HFFc6 (cell line): ENCODE measurements around the gene ACVR1. TPM values are rescaled to one million over a fixed set of nuclear protein-coding genes. Genes with fewer than 3 reads are reported as not detected.

Source experiments
- DNase-seq: peaks from one replicate; pipeline ENCODE4 v3.0.0-alpha.2; 2018
- H3K27ac Mint-ChIP-seq: 2 replicates; pipeline ENCODE4 v1.8.0; 2020; ENCODE audit warnings: mild to moderate bottlenecking, mixed read lengths
- H3K27me3 Mint-ChIP-seq: 2 replicates; pipeline ENCODE4 v1.8.0; 2021; ENCODE audit warnings: mild to moderate bottlenecking, moderate library complexity, mixed read lengths; ENCODE audit not compliant: insufficient read depth
- H3K36me3 Mint-ChIP-seq: 2 replicates; pipeline ENCODE4 v1.8.0; 2021; ENCODE audit warnings: low read depth, mixed read lengths
- H3K4me1 Mint-ChIP-seq: 2 replicates; pipeline ENCODE4 v1.8.0; 2020; ENCODE audit warnings: low read depth, mixed read lengths
- H3K4me3 Mint-ChIP-seq: 2 replicates; pipeline ENCODE4 v1.8.0; 2020; ENCODE audit warnings: mild to moderate bottlenecking, moderate library complexity, mixed read lengths
- H3K9me3 Mint-ChIP-seq: 2 replicates; pipeline ENCODE4 v1.8.0; 2020; ENCODE audit warnings: mild to moderate bottlenecking, mixed read lengths
- CTCF ChIP-seq: fragments of 200-600 bp; sonication (generic); IDR thresholded peaks from 2 replicates; pipeline ENCODE4 v1.5.0; 2021; ENCODE audit warnings: antibody characterized with exemption, mild to moderate bottlenecking
- total RNA-seq, 6 experiments: library from RNA; stranded (reverse); fragmentation: NEBNext Ultra II Directional; extraction: Animal tissue kit (Norgen Biotek cat#: 25700); gene quantifications; 2 replicates in 1 of 6; 3 replicates in 5 of 6; pipeline ENCODE4 v1.2.3, GENCODE V29; 2021

ACVR1 gene
- total RNA-seq, 6 experiments from 2014 or later: 37.5 to 48.4 (median 43.1) TPM

GRCh38 chr2:157866202-157866601 lies 9.9 kb downstream of the ACVR1 start:
- no peak for TF ChIP-seq CTCF
- H3K4me3 Mint-ChIP-seq: no peak overlapping the region
- peaks cover 51% of the 10 kb centered on the region for H3K4me1 Mint-ChIP-seq
- H3K27ac Mint-ChIP-seq: peak overlapping the region; percentile 53
- no peak for DNase-seq
- no peaks in the 10 kb centered on the region for H3K27me3 Mint-ChIP-seq
- no peaks in the 10 kb centered on the region for H3K9me3 Mint-ChIP-seq
- H3K36me3 Mint-ChIP-seq: peaks cover 5% of the 10 kb centered on the region; the same call in 1 of the 2 replicates

- Mint-ChIP-seq H3K4me3 (no peak overlapping the region), H3K36me3 (peaks cover 2% of the 10 kb centered on the region; the same call in 1 of the 2 replicates), H3K9me3 (no peaks in the 10 kb centered on the region), H3K27ac (no peak overlapping the region), H3K27me3 (no peaks in the 10 kb centered on the region), H3K4me1 (peaks cover 41% of the 10 kb centered on the region)
- TF ChIP-seq CTCF: no peak
- no peak for DNase-seq
Measured at GRCh38 chr2:157864857-157865430, 11.2 kb downstream of the ACVR1 start.

GRCh38 chr2:157858846-157859245 lies 17.3 kb downstream of the ACVR1 start:
- H3K36me3 Mint-ChIP-seq: peaks cover 27% of the 10 kb centered on the region
- H3K9me3 Mint-ChIP-seq: no peaks in the 10 kb centered on the region
- H3K4me3 Mint-ChIP-seq: no peak overlapping the region
- H3K27me3 Mint-ChIP-seq: no peaks in the 10 kb centered on the region
- 0 out of 2 replicates have a peak overlapping the region, but pooled peaks have one; percentile 18 for H3K27ac Mint-ChIP-seq
- TF ChIP-seq CTCF: no peak
- peaks cover 47% of the 10 kb centered on the region for H3K4me1 Mint-ChIP-seq
- no peak for DNase-seq

GRCh38 chr2:157857881-157858280 lies 18.2 kb downstream of the ACVR1 start:
- no peak for DNase-seq
- no peak overlapping the region for H3K4me3 Mint-ChIP-seq

GRCh38 chr2:157856187-157856515 lies 20.0 kb downstream of the ACVR1 start:
- DNase-seq: peak; percentile 16
- Mint-ChIP-seq H3K27ac (peak overlapping the region; percentile 96), H3K36me3 (peaks cover 33% of the 10 kb centered on the region), H3K4me3 (peak overlapping the region; percentile 74), H3K27me3 (no peaks in the 10 kb centered on the region), H3K9me3 (no peaks in the 10 kb centered on the region), H3K4me1 (peaks cover 62% of the 10 kb centered on the region)
- no peak for TF ChIP-seq CTCF

More at GRCh38 chr2:157857881-157858280, 18.2 kb downstream of the ACVR1 start:
- H3K36me3 Mint-ChIP-seq: peaks cover 32% of the 10 kb centered on the region
- no peak for TF ChIP-seq CTCF
- peaks cover 57% of the 10 kb centered on the region for H3K4me1 Mint-ChIP-seq
- no peaks in the 10 kb centered on the region for H3K9me3 Mint-ChIP-seq
- H3K27ac Mint-ChIP-seq: peak overlapping the region; percentile 96
- H3K27me3 Mint-ChIP-seq: no peaks in the 10 kb centered on the region

GRCh38 chr2:157853820-157854219 lies 22.3 kb downstream of the ACVR1 start:
- TF ChIP-seq CTCF: no peak
- H3K4me3 Mint-ChIP-seq: no peak overlapping the region
- no peak for DNase-seq
- H3K27me3 Mint-ChIP-seq: no peaks in the 10 kb centered on the region
- H3K27ac Mint-ChIP-seq: peak overlapping the region; percentile 46
- no peaks in the 10 kb centered on the region for H3K9me3 Mint-ChIP-seq
- peaks cover 32% of the 10 kb centered on the region; the same call in 1 of the 2 replicates for H3K36me3 Mint-ChIP-seq
- peaks cover 57% of the 10 kb centered on the region for H3K4me1 Mint-ChIP-seq
